Middle frontal gyrus (tissue), 1 donor: ENCODE measurements around the gene HTR6.
"Not testable (repeated sequence)": the region's sequence is repeated elsewhere in the genome, so short reads cannot be mapped to it uniquely, and the experiment has no call there.

Experiments used
- DNase-seq: peaks from one replicate; pipeline ENCODE4 v3.0.0-alpha.2; 2015; ENCODE audit warnings: low spot score; ENCODE audit errors: extremely low spot score

HTR6 gene

DNA sequence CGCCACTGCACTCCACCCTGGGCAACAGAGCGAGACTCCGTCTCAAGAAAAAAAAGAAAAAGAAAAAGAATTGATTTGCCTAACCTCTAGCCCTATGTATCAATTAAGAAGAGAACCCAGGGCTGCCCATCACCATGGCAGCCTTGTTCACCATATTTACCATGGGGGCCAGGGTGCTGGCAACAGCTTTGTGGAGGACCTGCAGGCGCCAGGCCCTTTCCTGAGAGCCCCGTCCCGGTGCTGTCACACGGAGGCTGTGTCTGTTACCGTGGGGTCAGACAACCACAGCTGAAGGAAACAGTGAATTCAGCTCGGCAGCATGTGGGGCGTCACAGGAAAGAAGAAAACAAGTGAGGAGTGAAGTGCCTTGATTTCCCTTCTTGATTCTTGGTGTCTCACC, 27.1 kb upstream of the HTR6 start:
- DNase-seq = no peak

DNA sequence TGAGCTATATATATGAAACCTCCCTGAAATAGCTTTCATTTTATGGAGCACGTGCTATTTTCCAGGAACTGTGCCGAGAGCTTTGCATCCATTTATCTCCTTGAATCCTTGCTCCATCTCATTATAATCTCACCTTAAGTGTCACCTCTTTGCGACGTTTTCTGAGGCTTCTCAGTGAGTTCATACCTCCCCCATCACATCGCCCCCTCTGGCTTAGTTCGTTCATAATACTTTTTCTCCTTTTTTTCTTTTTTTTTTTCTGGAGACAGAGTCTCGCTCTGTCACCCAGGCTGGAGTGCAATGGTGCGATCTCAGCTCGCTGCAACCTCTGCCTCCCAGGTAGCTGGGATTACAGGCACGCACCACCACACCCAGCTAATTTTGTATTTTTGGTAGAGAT, 25.4 kb upstream of the HTR6 start:
- not testable (repeated sequence) for DNase-seq

DNA sequence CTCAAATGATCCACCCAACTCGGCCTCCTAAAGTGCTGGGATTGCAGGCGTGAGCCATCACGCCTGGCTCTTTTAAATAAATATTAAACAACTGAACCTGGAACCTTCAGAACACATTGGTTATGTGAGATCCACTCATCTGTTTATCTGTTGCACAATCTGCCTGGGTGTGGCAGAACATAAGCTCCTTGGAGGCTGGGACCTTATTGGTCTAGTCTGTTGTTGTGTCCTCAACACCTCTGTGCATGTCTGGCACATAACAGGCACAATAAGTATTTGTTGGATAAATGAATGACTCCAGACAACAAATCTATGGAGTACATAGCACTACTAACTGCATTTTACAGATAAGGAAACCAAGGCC, 24.7 kb upstream of the HTR6 start:
- DNase-seq = no peak

DNA sequence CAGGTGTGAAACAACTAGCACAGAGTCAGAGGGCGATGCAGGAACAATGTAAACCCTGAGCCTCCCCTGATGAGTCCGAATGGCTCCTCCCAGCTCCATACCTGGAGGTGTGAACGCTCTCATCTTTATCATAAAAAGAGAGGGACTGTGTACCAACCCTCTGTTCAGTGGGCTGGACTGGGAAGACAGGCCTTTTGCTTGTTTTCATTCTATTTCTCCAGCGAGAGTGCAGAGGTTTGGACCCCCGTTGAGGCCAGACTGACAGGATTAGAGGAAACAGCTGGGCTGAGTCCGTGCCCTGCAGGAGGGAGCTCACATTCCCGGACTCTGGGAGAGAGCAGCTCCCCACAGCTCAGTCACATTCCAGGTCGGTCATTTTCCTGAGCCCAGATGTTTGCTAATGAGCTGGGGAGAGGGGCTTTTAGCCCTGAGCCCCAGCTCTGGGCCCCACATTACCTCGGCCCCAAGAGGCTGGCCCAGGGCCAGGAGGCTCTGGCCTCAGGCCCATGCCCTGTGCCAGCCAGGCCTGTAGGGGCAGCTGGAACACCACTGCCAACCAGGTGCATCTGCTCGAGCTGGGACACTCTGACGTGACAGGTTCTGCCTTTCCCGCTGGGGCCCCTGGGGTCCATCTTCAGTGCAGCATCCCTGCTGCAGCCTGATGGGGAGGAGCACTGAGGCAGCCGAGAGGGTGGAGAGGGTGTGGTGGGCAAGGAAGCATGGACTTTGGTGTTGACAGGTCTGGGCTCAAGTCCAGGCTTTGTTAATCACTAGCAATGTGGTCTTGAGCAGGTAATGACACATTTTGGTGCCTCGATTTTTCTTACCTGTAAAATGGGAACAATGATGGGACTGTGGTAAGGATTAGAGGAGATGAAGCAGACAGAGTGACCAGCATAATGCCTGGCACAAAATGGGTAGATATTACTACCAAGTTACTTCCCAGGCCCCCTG, 24.0 kb upstream of the HTR6 start:
- DNase-seq = no peak

DNA sequence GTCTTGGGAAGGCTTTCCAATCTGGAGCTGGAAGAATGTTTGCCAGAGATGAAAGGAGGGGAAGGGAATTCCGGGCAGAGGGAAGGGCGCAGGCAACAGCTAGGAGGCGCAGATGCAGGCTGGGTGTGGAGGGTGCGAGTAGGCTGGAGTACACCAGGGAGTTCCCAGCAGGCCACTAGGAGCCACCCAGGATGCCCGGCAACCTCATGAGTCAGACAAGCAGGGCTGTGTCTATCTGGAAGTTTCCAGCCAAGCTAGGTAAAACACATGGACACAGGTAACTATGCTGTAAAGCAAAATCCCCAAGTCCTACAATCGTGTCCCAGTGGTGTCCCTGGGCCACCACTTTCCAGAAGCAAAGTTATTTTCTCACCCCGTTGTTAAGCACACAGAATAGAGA, 21.6 kb upstream of the HTR6 start:
- no peak for DNase-seq

DNA sequence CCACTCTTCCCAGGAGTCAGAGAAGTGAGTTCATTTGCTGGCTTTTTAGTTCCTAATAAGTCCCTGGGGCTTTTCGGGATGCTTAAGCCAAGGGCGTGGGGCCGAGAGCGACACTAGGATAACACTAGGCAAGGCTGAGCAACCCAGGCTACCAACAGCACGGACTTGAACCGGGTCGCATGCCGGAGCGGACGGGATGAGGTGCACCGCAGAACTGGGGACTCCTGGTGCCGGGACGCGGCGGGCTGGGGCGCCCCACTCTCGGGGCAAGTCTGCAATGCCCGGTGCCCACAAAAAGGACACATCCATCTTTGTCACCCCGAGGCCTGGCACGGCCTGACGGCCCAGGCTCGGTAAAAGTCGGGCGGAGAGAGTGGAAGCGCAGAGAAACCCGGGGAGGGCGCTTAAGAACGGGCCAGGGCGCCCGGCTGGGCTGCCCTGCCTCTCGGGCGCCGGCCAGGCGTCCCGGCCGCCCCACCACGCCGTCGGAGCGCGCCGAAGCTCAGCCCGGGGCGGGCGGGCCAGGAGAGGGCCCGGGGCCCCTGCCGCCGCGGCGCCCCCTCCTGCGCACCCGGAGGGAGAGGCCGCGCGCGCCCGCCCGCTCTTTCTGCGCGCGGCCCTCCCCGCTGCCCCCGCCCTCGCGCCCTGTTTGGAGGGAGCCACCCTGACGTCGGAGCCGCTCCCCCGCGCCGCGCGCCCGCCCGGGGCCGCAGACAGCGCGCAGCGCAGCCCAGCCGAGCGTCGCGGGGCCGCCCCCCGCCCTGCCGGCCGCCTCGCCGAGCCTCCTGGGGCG, 20.9 kb upstream of the HTR6 start, which contains the start of gene NBL1:
Gene NBL1, plus strand, starts transcription at position 710 of the 793 bp plus-strand sequence. CDS start 10,720 bp downstream, outside the sequence.
- DNase-seq = no peak

DNA sequence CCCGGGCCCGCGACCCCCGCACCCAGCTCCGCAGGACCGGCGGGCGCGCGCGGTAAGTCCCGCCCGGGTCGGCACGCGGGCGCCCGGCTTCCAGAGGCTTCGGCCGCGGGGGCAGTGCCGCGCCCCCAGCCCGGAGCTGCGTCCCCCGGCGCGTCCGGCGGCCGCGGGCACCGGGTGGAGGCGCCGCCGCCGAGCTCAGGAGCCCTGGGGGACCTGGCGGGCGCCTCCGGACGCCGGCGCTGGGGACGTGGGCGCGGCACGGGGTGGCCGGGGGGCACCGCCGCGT, 20.3 kb upstream of the HTR6 start:
- no peak for DNase-seq

DNA sequence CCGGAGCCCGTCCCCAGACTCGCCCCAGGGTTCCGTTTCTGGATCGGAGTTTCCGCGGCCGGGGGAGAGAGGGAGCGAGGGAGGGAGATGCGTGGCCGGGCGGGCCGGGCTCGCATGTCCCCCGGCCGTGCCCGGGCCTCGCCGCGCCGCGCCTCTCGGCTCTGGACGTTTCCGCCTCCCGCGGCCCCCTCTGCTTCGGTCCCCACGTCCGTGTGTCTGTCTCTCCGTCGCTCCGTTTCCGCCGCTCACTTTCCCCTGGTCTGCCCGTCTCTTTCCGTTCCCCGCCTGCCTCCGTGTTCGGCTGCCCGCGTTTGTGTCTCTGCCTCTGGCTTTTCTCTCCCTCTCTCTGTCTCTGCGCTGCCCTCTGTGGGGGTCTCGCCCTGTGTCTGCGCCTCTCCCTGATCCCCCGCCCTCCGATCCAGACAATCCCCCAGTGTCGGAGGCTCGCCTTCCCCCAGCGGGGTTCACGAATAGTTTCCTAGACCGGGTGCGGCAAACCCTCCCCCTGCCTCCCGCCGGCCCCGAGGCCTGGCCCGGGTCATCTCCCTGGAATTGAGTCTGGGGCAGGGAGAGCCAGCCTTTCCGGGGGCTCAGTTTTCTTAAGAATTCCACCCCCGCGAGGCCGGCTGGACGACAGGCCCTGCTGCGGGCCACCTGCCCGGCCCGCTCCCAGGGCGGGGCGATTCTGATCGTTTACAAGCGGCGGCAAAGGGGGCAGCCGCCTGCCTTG, 19.8 kb upstream of the HTR6 start:
- no peak for DNase-seq

DNA sequence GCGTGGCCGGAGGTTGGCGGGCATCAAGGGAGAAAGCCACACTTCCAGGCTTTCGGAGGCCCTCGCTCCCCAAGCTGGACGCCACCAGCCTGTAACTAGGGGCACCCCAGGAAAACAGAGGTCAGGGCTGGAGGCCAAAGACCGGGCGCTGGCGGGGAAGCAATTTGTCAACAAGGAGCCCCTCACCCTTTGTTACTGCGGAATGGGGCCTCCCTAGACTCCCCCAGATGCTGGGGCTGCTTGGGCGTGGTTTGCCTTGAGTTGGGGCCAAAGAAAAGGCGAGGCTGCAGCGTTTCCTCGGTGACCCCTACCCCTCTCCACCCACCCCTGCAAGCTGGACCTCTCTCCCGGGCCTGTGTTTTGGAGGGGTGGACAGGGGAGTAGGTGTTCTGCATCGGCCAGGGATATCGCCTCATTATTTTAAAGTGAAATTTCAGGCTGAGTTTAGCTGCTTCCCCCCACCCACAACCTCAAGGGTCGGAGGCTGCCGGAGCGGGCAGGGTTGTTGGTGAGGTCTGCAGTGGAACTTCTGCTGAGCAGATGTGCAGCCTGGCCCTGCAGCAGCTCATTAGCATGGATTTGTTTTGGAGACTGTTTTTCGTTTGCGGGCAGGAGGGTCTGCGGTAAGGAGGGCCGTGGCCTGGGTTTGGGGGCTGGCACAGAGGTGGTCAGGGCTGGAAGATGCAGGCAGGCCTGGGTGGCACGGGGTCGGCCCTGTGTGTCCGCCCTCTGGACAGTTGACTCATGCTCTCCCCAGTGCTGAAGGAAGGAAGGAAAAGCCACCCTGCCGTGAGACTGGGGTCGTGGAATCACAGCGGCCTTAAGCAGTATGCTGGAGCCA, 19.0 kb upstream of the HTR6 start:
- no peak for DNase-seq

DNA sequence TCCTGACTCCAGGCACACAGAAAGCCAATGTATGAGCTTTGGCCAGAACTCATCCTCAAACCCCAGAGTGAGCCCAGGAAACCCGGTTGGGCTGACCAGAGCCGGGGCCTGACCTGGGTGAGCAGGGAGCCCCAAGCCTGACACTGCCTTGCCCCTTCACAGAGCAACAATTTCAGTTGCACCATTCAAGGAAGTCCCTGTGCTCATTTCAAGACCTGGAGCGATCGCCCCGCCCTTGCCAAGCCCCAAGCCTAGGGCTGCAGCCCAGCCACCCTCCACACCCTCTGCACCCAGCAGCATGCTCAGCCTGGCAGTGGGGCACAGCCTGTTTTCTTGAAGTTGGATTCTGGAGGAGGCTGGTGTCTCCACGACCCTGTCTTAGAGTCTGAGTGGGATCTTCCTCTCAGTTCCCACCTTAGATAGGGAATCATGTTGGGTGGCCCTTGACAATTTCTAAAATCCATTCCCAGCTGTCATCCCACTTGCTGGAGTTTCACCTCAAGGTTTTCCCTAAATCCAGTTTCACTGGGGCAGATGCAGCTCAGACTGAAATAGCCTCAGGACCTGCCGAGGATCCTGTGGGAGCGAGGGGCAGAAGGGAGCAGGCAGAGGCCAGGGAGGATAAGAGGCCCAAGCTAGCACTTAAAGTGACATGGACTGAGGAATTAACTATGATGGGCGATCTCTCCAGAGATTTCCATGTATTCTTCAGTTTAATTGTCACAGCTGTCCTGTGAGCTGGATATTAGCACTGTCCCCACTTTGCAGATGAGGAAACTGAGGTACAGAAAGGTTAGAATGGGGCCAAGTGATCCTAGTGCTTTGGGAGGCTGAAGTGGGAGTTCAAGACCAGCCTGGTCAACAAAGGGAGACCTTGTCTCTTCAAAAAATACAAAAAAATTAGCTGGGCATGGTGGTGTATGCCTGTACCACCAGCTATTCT, 18.0 kb upstream of the HTR6 start:
- DNase-seq = no peak

DNA sequence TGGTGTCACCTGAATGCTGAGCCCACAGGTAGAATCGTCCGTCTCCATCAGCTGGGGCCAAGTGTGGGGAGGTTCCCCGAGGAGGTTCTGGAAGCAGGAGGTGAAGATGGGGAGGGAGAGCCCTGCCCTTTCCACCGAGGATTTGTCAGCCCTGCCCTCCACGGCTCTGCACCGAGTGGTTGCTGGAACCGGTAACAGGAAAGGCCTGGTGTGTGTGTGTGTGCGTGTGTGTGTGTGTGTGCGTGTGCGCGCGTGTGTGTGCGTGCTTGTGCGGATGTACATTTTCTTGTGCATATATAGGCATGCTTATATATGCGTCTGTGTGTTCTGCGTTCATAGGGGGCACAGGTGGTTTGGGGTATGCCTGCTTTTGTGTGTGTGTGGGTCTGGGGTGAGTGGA, 17.0 kb upstream of the HTR6 start:
- DNase-seq = no peak

DNA sequence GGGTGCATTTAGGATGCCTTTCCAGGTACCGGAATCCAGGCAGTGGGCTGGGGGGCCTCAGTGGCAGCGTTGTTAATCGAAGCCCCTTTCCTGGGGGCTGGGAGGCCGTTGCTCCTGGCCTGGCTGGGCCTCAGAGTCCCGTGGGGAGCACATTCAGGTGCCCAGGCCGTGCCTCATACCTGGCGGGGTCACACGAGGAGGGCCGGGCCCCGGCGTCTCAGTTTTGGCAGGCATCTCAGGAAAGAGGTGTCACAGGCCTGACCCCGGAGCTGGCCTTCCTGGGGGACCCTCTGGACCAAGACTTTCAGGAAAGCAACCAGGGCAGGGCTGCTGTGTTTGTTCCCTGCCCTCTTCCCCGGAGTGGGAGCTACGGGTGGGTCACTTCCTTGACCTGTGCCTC, 16.4 kb upstream of the HTR6 start:
- no peak for DNase-seq

DNA sequence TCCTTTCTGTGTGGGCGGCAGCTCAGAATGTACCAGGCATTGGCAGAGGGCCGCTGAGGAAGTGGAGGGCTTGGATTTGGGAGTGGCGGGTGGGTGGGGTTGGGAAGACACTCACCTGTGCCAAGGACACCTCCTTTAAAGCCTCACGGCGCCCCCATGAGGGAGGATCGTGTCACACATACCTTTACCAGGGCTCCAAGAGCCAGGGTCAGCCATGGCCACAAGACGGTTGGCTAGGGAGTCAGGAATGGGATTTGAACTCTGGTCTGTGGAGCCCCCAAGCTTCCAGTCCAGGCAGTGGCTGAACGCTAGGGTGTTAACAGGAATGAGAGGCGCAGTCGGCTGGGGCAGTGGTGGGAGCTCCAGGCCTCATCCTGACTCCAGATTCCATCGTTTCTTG, 16.0 kb upstream of the HTR6 start:
- no peak for DNase-seq

DNA sequence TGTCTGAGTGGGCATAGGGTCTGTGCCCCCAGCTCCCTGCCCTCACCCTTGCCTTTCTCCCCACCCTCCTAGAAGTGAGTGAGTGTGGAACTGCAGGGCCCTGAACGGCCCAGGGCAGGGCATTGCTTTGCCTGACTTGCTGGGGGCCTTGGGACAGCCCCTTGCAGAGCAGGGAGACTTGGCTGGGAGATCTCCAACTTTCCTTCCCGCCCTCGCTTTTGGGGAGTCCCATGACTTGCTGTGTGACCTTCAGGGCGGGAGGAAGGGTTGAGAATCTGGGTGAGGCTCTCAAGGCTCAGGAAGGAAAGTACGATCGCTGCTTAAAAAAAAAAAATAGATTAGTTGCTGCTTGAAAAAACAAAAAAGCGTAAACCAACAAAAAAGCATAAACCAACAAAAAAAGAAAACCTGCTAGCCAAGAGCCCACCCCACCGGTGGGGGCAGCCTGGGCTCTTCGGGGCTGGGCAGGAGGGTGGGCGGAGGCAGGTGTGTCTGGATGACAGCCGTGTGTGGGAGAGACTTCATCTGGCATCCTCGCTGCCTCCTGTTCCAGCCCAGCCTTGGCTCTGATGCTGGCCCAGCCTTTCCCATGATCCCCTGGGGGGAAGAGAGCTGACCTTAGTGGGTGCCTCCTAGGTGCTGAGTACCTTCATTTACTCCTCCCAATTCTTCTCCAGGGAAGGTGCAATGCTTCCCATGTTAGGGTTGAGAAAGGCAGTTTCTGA, 14.1 kb upstream of the HTR6 start:
- DNase-seq = no peak

DNA sequence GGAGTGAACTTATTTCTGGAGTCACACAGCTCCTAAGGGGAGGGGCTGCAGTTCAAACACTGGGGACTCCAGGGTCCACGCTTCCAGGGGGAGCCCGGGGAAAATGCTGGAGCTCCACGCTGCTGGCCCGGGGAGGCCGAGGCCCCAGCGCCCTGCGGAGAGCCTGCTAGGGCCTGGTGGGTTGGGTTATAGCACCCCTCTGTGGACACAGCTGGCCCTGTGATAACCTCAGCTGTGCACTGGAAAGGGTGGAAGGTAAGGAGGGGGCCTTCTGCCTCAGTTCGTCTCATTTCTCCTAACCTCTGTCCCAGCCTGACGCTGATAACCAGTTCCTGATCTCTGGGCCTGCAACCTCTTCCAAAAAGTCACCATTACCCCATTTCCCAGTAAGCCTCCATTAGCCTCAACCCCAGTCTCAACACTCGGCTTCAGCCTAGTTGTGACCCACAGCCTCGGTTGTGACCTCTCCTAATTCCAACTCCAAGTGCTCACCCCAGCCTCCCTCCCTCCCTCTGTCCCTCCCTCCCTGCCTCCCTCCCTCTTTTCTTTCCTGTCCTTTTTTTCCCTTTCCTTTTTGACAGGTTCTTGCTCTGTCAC, 13.4 kb upstream of the HTR6 start:
- no peak for DNase-seq

DNA sequence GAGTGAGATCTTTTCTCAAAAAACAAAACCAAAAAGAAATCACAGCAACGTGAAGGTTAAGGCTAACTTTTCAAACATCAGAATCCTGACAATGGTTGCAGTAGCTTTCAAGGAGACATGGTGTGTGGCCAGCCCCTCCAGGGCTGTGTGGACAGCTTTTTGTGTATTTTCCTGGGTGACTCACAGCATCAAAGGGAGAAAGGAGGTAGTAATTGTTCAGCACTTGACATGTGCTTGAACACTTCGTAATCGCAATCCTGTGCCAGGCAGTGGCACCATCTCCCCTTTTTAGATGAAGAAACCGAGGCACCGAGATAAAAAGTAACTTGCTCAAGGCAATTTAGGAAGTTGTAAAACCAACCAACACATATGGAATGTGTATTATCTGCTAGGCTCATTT, 10.3 kb upstream of the HTR6 start:
- no peak for DNase-seq

DNA sequence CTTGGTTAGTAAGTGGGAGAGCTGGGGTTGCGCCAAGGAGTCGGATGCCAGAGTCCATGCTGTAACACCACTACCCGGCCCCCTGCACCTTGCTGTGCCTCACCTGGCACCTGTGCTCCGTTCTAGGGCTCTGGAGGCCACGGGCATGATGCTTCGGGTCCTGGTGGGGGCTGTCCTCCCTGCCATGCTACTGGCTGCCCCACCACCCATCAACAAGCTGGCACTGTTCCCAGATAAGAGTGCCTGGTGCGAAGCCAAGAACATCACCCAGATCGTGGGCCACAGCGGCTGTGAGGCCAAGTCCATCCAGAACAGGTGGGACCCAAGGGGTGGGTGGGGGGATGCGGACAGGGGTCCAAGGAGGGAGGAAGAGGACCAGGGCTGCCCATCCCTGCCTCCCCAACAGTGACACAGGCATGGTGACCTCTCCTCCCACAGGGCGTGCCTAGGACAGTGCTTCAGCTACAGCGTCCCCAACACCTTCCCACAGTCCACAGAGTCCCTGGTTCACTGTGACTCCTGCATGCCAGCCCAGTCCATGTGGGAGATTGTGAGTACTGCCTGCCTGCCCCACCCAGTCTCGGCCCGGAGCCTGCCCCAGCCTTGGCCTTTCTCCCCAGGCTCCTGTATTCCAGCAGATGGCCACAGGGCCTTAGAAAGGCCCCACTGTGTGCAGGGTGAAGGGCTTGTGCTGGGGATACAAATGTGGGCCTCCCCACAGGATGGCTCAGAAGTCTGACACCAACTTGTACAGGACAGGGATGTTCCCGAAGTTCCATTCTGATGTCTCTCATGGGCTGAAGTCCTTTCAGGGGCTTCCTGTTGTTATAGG, 9.6 kb upstream of the HTR6 start:
- no peak for DNase-seq

DNA sequence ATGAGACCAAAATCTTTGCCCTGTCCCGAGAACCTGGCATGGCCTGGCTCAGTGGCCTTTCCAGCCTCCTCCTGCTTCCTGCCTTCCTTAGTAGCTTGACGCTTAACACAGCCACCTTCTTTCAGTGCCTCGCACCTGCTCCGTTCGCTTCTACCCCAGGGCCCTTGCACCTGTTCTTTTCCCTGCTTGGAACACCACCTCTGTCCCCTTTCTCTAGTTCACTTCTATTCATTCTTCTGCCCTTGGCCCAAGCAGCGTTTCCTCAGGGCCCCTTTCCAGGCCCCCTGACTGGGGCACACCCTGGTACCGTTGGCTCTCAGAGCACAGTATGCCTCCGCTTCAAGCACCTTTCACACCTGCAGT, 9.0 kb upstream of the HTR6 start:
- no peak for DNase-seq
